Measurements from ENCODE around the gene FBLN1.

Gene FBLN1

GRCh38 chr22:45504373-45505341 lies 2.0 kb downstream of the FBLN1 start:
- no peak for DNase-seq

DNA sequence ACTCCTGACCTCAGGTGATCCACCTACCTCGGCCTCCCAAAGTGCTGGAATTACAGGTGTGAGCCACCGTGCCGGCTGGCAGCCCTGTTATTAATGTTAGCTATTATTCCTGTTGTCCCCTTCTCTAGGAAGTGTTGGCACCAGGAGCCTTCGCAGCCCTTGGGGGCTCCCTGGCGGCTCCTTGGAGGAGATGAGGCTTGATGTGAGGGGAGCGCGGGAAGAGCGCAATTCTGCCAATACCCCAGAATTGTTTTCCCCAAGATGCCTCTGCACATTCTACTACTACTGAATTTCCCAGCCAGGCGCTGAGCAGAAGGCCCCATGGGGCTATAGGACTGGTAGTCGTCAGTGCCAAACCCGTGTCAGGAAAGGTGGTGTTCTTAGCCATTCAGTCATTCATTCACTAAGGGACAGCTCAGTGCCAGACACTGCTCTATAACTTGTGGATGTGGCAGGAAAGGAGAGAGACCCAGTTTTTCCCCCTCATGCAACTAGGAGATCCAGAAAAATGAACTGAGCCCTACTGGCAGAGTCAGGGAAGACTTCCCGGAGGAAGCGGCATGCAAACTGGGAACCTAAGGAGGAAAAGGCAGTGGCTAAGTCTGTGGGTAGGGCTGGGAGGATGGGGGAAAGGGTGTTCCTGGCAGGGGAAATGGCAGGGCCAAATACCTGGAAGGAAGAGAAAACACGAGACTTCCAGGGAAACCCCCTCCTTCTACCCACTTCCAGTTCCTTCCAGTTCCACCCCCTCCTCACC lies 3.5 kb downstream of the FBLN1 start:
- DNase-seq: no peak

- DNase-seq: no peak
Measured at GRCh38 chr22:45506816-45507360, 4.2 kb downstream of the FBLN1 start.

- DNase-seq: no peak
Measured at GRCh38 chr22:45507798-45508197, 5.1 kb downstream of the FBLN1 start.

DNA sequence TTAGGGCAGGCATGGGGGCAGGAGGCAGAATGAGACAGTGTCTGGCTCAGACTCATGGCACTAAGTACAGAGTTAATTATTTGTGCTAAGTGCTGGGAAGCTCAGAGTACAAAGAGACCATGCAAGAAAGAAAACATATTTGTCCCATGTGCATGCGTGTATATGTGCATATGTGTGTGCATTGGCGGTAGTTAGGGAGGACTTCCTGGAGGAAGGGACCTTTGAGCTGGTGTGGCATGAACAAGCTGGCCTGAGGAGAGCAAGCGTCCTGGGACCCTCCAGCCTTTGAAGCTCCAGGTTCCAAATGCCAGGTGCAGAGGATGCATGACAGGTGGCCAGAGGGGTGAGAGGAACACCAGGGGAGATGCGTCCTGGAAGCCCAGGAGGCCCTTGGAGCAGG lies 6.1 kb downstream of the FBLN1 start:
- no peak for DNase-seq

DNA sequence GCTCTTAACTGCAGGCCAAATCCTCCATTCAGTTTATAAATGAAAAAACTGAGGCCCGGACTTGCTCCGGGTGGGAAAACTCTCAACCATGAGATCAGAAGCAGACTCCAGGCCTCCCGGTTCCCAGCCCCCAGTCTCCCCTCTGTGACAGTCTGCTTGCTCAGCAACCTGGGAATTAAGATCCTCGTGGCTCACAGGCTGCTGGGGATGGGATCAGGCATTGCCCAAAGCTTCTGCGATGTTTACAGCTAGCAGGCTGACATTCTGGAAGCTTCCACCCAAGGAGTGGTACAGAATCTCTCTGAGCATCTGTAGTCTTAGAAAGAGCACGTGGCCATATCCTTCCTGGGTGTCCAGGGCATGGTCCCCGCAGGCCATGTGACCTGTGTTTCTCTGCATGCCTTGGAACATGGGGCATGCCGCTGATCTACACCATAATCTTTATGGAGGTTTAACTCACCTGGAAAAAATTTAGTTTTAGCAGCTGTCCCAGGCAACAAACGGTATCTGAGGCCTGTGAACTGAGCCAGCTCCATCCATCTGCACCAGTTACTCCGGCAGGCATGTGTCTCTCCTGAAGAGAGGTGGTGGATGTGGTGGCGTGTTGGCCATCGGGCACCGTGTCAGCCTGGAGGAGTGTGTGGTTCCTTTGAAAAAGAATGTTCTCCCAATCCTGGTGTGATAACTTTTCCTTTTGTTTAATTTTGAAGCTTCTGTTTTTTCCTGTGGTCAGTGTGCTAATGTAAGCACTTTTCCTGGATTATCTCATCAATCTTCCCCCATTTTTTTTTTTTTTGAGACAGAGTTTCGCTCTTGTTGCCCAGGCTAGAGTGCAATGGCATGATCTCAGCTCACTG lies 7.9 kb downstream of the FBLN1 start:
- no peak for DNase-seq

GRCh38 chr22:45511847-45512261 lies 9.2 kb downstream of the FBLN1 start:
- no peak for DNase-seq

DNA sequence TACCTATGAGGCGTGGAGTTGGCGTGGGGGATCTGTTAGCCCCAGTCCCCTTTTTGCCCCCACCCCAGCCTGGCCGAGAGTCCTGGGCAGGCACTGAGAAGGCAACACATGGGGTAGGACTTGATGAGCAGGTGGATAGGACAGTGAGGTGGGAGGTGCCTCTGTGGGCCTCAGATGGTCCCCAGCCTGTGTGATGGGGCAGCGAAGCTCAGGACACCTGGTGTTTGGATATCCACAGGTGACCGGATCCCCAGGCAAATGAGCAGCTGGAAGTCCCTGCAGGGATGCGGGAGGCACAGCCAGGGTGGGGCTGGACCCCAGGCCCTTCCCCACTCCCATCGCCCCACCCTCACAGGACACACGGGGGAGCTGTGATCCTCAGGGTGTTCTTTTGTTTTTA lies 9.7 kb downstream of the FBLN1 start:
- DNase-seq: no peak

DNA sequence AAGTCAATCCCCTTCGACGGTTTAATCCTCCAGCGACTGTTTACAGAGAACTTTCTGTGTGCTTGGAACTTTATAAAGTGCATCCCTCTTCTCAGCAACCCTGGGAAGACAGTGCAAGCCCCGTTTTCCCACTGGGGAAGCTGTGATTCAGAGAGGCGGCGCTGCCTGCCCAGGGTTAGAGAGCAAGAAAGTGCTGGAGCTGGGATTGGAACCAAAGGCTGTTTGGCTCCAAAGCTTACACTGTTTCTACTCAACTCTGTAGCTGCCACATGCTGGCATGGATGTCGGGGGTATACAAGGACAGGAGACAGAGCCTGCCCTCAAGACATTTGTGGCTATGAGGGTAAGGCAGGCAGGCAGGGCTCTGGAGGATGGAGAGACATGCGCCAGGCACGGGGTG lies 13.0 kb downstream of the FBLN1 start:
- DNase-seq: no peak

GRCh38 chr22:45516163-45516562 lies 13.5 kb downstream of the FBLN1 start:
- DNase-seq: no peak

- no peak for DNase-seq
Measured at GRCh38 chr22:45516923-45517675, 14.4 kb downstream of the FBLN1 start.

- DNase-seq: no peak
Measured at GRCh38 chr22:45518136-45518535, 15.5 kb downstream of the FBLN1 start.

GRCh38 chr22:45518580-45518991 lies 15.9 kb downstream of the FBLN1 start:
- DNase-seq: no peak

DNA sequence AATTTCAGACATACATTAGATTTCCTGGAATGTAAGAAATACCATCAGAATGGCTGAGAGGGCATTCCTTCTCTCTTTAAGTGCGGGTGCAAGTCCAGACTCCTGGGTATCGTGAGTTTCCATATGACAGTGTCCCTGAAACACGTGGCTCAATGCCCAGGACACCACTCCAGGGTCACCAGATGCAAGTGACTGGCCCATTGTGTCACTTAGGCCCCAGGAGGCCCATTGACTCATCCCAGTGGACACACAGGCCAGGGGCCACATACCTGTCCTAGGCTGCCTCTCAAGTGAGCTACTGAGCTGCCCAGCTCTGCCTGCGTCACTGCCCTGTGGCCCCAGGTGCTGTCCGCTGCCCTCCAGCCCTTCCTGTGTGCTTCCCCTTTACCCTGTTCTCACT lies 18.5 kb downstream of the FBLN1 start:
- DNase-seq: no peak

DNA sequence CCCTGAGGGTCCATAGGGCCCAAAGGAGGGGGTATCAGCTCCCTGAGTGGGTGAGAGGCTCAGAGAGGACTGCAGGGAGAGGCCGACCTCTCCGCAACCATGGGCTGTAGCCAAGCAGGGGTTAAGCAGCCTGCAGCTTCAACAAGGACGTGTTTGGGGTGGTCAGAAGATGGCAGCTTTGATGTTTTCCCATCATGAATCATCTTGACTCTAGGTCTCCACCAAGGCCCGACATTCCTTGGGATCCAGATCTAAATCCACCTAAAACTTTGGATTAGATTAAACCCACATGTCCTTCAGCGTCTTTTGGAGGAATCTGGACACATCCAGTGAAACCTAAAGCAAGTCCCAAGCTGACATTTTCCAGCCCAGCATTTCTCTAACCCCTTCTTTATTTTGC lies 19.8 kb downstream of the FBLN1 start:
- no peak for DNase-seq

GRCh38 chr22:45524157-45524556 lies 21.5 kb downstream of the FBLN1 start:
- DNase-seq: no peak

DNA sequence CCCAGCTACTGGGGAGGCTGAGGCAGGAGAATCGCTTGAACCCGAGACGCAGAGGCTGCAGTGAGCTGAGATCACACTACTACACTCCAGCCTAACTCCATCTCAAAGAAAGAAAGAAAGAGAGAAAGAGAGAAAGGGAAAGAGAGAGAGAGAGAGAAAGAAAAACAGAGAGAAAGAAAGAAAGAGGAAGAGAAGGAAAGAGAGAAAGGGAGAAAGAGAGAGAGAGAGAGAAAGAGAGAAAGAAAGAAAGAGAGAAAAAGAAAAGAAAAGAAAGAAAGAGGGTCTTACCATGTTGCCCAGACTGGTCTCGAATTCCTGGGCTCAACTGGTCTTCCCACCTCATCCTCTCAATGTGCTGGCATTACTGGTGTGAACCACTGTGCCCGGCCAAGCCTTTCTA lies 22.3 kb downstream of the FBLN1 start:
- no peak for DNase-seq

DNA sequence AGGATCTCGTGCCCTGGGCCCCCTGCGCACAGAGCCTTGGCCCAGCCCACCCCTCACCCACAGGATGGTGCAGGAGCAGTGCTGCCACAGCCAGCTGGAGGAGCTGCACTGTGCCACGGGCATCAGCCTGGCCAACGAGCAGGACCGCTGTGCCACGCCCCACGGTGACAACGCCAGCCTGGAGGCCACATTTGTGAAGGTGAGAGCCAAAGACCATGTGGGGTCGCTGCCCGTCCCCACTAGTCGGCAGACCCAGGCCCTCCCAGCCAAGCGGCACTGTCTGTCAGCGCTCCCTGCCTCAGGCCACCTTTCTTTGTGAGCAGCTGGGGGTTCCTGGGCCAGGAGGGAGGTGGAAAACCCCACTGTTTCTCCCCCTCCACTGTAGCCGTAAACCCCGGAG lies 22.8 kb downstream of the FBLN1 start:
- DNase-seq: no peak

DNA sequence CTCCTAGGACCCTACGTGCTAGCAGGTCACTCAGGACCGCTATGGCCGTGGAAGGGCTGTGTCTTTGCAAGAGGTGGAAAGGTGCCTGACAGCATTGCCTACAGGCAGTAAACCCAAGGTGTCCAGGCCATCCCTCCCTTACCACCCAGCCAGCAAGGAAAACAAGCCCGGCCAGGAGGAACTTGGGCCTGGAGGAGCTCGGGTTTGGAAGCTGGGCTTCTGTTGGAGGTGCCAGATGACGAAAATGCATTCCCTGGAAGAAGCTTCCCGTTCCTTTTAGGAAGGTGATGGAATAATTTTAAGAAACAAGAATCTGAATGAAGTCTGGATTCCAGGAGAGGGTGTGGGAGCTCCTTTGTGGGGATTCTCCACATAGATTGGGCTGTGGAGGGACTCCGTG lies 23.6 kb downstream of the FBLN1 start:
- no peak for DNase-seq

DNA sequence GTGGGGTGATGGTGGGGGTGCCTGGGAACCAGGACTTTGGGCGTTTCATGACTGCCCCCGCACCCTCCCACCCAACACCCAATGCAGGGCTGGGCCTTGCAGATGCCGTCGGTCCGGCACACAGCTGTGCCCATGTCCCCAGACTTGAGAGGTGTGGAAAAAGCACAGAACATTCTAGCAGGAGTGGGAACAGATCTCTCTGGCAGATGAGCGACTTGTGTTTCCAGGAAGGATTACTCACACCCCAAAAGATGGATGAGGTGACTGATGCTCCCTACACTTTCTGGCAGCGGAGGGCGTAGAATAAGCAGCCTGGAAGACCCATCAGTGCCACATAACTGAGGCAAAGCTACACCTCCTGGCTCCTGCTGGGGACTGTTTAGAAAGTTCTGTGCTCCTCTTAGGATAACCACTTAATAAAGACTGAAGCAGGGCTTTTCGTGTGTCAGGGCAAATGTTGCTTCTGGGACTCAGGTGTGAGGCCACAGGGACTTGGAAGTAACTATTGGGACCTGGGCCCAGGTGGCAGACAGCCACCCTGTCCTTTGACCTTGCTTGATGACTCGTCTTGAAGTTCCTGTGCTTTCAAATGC lies 24.2 kb downstream of the FBLN1 start:
- DNase-seq: no peak

DNA sequence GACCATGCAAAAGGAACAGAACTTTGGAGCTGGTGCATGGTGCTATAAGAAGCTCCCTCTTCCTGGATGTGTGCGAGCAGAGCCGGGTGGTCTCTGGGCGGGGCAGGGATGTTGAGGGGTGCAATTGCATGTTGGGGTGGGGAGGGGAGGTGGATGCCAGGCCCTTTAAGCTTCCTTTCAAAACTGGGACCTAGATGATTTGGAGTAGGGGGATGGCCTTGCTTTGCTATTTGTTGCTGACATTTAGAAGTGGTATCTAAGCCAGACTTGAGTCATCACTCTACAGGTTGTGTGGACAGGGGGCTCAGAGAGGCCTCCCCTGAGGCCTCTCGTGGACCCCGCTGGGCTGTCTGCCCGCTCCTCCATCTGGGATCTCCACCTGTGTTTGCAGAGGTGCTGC lies 24.8 kb downstream of the FBLN1 start:
- no peak for DNase-seq

- no peak for DNase-seq
Measured at GRCh38 chr22:45528046-45528445, 25.4 kb downstream of the FBLN1 start.

Data from SHP77 treated with DMSO at 0.1 percent for 48 hours (cell line).